GM19239 (cell line): ENCODE data around the gene GAK.

Experiments
- DNase-seq: peaks from one replicate; pipeline ENCODE4 v3.0.0; 2011; ENCODE audit warnings: low spot score; ENCODE audit not compliant: insufficient read length
- FAIRE-seq: peaks from 2 replicates; lab custom pipeline; 2011; peaks lifted over from hg19 to GRCh38; lab: Jason Lieb, UNC

The GAK gene

DNA sequence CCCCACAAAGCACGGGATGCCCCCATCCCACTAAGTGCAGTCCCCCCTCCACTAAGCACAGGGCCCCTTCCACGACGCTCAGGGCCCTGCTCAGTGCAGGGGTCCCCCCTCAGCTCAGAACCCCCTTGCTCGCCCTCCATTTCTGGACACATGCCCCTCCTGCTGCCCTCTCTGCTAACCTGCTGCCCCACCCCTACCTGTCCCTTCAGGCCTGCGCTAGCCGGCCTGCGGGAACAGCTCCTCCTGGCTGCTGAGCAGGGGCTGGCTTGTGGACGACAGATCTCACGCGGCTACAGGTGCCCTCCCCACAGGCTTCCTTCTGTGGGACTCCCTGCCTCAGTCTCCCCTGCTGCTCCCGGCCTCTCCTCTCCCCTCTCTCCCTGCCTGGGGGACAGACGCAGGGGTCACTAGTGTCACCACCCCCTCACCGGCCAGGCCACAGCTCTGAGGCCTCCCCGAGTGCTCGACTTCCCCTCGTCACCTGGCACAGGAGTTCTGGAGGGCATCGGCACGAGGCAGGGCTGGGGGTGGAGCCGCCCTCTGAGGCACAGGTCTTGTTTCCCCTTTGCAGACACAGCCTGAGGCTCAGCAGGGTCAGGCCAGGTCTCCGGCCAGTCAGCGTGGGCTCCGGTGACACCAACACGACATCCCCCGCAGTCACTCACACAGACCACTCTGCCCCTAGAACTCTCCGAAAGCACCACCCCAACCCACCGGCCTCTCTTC is 21.6 kb downstream of the GAK start:
- FAIRE-seq (no peak), DNase-seq (no peak)

DNA sequence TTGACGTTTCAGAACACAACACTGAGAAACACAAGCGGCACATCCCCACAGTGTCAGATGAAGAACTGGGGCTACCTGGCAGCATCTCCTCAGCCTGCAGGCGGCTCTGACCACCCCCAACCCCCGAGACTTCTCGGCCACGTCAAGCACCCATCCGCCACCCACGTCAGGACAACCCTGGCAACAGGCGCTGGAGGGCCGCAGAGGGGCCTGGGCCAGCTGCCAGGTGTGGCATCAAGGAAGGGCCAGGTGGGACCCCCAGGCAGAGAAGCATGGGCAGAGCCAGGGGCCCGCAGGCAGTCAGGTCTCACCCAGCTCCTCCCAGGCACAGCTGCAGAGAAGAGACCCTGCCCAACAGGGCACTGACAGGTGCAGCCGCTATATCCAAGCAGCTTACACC is 22.3 kb downstream of the GAK start:
- no peak for DNase-seq
- no peak for FAIRE-seq

DNA sequence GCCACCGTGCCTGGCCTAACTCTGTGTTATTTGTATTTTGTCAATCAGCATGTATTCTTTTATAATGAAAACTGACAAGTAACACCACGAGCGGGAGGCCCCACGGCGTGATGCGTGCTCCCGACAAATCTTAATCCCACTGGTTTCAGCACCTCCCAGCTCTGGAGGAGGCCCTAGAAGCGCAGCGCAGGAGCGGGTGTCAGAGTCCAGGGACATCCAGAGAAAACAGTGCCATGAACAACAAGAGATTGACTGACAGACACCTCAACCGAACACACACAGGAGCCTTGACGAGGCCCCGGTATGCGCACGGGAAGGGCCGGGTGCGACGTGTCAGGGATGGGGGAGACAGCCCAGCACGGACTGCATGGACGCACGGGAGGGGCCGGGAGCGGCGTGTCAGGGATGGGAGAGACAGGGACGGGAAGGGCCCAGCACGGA is 23.0 kb downstream of the GAK start:
- FAIRE-seq (no peak), DNase-seq (no peak)

DNA sequence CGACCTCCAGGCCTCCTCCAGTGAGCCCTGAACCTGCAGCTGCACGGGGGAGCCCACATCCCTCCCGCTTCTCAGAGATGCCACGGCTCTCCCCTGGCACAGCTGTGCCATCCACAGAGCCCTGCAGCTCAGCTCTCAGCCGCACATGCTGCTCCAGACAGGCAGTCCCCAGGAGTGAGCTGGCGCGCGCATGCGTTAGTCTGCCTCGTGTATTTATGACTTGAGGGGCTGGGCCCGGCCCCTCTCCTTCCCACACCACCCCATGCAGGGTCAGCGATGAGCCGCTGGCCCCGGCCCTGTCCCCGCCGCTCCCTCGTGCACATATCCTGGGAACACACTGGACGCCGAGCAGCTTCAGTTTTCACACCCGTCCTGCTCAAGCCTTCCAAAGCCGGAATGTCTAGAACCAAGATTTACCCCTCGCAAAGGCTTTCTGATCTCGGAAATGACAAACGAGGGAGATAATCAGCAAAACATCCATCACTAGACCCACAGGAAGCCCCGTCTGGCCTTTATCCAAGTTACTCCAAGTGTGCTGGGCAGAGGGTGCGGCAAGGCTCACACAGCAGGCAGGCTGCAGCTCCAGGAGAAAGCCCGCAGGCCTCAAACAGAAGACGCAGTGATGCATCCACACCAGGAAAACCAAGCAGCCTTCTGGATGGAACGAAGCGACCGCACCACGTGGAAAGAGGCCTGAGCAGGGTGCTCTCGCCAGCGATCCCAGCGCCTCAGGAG is 24.3 kb downstream of the GAK start:
- FAIRE-seq (no peak), DNase-seq (no peak)

DNA sequence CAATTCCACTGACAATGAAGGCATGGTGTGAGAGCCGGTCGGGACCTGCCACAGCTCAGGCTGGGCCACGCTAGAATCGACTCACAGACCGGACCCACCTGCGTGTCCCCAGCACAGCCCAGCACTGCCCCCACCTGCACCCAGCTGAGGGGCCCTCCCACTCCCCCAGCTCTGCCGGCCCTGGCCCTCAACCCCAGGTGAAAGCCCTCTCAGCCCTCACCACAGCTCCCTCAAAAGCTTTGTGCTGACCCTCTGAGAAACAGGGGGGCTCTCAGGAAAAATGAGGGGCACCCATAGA is 25.1 kb downstream of the GAK start:
- FAIRE-seq (no peak), DNase-seq (no peak)

DNA sequence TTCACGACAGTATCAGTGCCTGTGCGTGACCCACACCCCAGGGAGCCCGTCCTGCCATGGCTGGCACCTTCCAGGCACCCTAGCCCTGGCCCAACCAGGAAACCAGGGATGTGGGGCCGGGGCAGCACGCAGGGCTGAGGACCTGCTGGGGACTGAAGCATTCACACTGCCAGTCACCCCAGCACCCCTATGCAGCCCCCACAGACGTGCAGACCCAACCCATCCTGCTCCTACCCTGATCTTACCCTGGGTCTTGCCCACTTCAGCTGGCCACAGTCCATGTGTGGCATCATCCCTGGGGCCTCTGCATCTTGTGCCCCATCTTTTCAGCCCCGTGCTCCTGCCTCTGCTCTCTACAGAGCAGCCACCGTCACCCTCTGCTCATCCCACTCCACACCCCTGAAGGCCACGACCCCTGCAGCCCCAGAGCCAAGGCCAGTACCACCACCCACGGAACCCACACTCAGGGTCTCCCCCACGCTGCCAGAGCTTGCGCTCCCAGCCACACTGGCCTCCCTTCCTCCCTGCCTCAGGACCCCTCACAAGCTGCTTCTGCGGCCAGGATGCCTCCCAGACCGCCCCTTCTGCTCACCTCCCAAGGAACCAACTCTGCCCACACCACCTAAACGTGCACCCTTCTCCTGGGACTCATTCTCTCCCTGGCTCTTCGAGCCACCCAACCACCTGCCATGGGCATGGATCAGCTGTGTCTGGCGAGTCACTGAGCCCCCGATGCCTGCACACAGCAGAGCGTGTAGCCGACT is 25.6 kb downstream of the GAK start:
- FAIRE-seq (no peak), DNase-seq (no peak)

DNA sequence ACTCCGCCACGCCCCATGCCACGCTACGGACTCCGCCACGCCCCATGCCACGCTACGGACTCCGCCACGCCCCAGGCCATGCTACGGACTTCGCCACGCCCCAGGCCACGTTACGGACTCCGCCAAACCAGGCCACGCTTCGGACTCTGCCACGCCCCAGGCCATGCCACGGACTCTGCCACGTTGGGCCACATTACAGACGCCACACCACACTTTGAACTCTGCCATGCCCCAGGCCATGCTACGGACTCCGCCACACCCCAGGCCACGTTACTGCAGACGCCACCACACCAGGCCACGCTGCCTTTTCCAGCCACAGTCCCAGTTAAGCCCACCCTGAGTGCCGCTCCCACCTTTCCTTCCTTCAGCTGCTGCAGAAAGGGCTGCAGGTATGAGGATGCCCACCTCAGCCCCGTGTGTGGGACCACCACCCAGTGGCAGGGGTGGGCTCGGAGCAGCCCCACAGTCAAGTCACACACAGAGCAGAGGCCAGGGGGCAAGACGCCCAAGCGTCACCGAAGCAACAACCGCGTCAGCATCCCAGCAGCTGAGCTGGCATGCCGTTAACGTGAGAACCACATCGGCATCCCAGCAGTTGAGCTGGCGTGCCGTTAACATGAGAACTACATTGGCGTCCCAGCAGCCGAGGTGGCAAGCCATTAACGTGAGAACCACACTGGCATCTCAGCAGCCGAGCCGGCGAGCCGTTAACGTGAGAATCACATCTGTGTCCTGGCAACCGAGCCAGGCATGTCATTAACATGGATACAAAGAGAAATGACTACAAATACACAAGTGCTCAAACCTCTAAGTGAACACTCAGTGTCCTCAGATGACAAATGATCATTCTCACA is 26.4 kb downstream of the GAK start:
- FAIRE-seq (no peak), DNase-seq (no peak)

DNA sequence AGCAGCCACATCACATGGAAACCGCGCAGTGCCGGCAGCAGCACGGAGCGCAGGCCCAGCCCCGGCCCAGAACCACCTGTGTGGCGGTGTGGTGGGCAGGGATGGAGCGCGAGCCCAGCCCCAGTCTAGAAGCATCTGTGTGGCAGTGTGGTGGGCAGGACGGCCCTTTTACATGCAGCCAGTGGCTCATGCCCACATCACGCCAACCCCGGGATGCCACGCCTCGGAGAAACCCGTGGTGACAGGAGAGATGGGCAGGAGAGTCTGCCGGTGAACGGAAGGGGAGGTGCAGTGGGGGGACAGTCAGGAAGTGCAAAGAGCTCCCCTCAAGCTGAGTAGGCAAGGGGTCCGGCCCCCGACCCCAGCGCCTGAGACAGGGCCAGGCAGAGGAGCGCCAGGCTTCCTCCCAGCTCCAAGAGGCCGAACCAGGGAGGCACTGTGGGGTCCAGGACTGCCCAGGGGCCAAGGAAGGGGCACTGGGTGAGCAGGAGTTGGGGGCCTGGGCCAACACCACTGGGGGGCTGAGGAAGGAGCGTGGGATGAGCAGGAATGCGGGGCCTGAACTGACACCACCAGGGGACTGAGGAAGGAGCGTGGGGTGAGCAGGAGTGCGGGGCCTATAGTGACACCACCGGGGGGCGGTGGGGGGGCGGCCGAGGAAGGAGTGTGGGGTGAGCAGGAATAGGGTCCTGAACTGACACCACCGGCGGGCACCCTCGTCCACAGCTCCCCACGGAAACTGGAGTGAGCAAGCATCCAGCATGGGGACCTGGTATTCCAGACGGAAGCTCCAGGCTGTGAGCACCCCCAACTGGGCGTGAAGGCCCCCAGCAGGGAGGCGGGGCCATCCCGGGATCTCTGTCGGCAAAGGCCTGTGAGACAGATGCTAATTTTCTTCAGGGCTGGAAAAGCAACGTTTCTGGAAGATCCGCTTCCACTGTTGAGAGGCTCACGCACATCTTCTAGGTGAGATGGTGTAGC is 28.8 kb downstream of the GAK start:
- FAIRE-seq, result no peak
- DNase-seq, result no peak

DNA sequence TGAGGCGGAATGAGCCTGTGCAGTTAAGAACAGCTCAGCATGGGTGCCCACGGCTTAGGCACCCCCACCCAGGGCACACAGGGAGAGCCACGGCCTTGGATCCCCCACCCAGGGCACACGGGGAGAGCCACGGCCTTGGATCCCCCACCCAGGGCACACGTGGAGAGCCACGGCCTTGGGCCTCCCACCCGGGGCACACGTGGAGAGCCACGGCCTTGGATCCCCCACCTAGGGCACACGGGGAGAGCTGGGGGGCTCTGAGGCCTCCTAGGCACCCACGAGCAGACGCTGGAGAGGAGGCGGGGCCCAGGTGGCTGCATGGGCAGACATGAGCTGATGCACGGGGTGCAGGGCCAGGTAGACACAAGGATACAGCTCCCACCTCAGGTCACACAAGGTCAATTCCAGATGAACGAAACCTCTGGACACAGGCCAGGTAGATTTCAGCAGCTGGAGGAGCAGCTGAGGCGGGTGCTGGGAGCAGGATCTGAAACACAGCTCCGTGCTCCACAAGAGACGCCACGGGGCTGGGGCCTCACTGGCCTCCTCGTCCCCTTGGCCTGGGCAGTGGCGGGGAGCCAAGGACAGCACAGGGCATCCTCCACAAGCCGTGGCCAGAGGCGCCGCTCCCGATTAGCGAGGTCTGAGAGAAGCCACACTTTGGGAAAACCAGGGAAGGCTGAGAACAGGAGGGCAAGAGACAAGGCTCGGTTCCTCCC is 30.8 kb downstream of the GAK start:
- FAIRE-seq, result no peak
- no peak for DNase-seq

DNA sequence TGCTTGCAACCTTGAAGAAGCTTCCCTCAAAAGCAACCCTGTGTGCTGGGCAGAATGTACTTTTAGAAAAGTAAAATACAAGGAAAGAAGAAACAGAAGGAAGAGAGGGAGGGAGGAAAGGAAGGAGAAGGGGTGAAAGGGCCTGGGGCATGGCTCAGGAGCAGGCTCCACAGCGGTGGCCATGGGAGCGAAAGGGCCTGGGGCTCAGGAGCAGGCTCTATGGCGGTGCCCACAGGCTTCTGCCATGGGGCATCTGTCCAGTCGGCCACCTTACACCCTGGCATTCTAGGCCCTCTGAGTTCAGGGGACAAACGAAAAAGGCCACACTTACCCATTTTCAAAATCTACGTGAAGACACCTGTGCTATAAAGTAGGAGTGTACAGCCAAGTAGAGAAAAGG is 31.4 kb downstream of the GAK start:
- DNase-seq (no peak), FAIRE-seq (no peak)

DNA sequence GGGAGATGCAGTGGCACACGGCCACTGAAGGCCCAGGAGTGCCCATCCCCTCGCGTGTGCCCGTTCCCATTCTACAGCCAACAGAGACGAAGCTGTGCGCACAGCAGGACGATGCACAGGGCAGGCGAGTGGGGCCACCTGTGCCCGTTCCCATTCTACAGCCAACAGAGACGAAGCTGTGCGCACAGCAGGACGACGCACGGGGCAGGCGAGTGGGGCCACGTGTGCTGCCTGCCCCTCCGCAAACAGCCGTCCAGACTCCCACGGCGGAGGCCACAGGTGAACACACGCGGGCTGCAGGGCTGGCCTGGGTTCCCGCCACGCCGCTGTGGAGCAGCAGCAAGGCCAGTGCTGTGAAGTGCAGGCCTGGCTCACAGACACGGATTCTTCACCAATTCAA is 32.0 kb downstream of the GAK start:
- FAIRE-seq, result no peak

DNA sequence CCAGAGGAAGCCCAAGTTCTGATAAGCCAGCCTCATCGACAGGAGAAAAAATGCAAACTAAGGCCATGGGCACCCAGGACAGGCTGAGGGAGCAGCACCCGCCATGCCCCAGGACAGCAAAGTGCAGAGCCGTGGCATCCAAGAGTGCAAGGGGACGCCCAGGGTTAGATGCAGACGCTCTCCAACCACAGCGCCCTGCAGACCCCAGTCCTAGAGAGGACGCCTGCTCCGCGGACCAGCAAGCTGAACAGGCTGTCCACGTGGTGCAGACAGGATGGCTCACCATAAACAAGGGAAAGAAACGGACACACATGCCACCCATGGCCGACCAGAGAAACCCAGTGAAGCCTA is 32.6 kb downstream of the GAK start:
- DNase-seq (no peak), FAIRE-seq (no peak)

More for the DNA sequence above, 32.0 kb downstream of the GAK start:
- no peak for DNase-seq

DNA sequence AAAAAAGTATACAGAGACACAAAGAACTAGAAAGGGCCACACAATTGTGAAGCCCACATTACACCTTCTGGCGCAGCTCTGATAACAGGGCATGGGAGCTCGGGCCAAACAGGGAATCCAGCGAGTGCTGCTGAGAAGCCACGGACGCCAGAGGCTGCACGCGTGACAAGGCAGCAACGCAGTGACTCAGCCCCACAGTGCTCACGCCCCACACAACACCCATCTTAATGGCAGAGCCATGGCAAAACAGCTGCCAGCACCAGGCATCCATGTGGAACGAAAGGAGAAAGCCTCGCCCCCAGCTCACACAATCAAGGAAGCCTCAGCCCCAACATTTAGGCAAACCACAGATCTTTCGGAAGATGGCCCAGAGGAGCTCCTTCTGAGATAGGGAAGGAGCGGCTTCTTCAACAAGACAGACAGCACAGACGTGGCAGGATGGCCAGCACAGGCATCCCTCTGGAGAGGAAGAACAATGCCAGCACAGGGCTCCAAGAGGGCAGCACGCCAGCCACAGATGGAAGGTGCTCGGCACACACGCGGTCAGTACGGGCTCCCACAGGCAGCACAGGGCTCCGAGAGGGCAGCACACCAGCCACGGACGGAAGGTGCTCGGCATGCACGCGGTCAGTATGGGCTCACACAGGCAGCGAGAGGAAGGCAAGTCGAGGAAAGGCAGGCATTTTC is 33.1 kb downstream of the GAK start:
- FAIRE-seq, result no peak

DNA sequence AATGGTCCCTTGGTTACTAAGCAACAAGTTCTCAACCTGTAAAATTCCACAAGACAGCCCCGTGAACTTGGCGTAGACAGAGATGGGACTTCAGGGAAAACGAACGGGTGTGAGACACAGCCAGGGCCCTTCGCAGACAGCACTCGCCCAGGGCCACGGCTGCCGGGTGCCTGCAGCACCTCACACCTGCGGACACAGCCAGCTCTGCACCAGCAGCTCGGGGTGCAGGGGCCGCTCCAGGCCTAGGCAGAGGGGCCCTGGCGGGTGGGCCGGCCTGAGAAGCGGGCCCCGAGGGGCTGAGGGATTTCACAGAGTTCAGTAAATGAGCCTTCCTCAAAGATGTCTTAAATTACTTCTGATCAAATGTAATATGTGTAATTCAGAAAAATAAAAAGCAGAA is 34.0 kb downstream of the GAK start:
- FAIRE-seq (no peak), DNase-seq (no peak)

More for the DNA sequence above, 33.1 kb downstream of the GAK start:
- no peak for DNase-seq

DNA sequence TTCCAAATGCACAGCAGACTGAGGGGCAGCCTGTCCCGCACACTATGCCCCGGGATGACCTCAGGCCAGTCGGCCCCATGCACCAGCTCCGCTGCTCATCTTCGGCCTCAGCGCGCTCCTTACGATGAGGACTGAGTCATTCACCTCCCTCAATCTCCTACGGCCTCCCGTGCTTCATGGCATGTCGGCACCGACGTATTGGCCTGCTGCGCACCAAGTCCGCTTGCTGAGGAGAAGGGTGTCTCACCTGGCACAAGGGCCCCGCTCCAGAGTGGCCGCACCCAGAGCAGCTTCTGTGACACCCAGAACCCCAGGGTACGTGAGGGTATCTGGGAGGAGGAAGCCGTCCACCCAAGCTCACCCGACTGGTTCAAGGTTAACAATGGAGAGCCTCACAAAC is 35.5 kb downstream of the GAK start:
- DNase-seq (no peak), FAIRE-seq (no peak)

DNA sequence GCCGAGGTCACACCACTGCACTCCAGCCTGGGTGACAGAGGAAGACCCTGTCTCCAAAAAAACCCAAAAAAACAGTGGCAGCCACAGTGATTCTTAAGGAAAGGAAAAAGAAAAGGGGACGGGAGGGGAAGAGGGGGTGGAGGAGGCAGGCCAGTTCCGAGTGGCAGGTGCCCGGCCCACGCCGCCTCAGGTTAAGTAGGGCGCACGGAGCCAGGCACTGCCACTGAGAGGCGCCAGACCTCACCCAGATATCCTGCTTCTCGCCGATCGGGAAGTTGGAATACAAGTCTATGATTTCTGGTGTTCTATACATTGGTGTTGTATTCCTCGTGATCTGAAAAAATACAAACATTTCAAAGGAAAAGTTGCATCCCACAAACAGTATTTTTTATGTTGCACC is 35.9 kb downstream of the GAK start:
- FAIRE-seq (no peak), DNase-seq (no peak)

DNA sequence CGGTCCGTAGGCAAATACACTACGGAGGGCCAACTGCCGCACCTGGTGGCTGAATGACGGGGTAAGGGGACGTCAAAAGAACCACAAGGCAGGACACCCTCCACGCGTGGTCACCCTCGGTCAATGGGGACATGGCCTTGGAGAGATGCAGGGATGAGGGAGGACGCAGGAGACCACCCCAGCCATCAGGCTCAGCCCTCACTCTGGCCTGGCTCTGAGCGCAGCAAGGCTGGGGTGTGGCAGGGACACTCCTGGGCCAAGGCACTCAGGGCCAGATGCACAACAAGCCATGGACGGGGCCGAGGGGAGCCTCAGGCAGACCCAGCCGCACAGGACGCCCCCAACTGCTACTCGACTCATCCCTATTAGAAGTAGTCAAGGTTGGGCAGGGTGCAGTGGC is 36.5 kb downstream of the GAK start:
- no peak for FAIRE-seq
- no peak for DNase-seq

DNA sequence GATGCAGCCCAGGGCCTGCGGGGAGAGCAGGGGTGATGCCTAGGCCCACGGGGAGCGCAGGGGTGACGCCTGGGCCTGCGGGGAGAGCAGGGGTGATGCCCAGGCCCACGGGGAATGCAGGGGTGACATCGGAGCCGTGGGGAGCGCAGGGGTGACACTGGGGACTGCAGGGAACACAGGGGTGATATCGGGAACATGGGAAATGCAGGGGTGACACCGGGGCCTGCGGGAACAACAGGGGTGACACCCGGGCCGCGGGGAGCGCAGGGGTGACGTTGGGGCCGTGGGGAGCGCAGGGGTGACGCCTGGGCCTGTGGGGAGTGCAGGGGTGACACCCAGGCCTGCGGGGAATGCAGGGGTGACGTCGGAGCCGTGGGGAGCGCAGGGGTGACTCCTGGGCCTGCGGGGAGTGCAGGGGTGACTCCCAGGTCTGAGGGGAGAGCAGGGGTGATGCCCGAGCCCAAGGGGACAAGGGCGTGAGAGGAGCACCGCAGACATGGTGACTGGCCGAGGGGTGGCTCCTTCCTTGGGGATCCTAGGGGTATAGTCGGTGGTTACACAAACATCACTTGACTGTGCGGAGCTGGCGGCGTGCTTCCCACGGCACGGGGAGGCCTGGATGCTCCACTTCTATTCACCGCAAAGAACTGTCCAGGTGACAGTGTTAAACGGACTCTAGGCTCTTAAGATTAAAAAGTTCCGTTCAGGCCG is 38.0 kb downstream of the GAK start:
- FAIRE-seq (no peak), DNase-seq (no peak)
